Measurements from ENCODE around the gene MYO9A. TPM values are rescaled to one million over a fixed set of nuclear protein-coding genes. Genes with fewer than 3 reads are reported as not detected.

Gene MYO9A
- total RNA-seq, 1 donor from 2014 or later, result 50.6 TPM

- POLR2A ChIA-PET, result no interaction called here
- no peaks in the 10 kb centered on the region for H3K9me3 Mint-ChIP-seq
- no peak for ATAC-seq (ENCODE audit: low read depth)
Measured at GRCh38 chr15:71800835-71801745, 316.9 kb downstream of the MYO9A start.

GRCh38 chr15:71800190-71800589 is 317.8 kb downstream of the MYO9A start:
- DNase-seq (no peak), ATAC-seq (ENCODE audit: low read depth) (no peak)
- TF ChIP-seq CTCF (IDR thresholded peaks at IDR 0.05), result no peak
- intact Hi-C loops (cut with micrococcal nuclease), result no loop called here
- no peak overlapping the region for H3K27ac Mint-ChIP-seq
- H3K27me3 Mint-ChIP-seq, result peaks cover 15% of the 10 kb centered on the region
- H3K4me3 Mint-ChIP-seq, result no peak overlapping the region
- H3K36me3 Mint-ChIP-seq (ENCODE audit: low read depth), result no peaks in the 10 kb centered on the region
- CTCF ChIA-PET, result no interaction called here
- H3K9me3 Mint-ChIP-seq, result no peaks in the 10 kb centered on the region
- POLR2A ChIA-PET, result no interaction called here
- peaks cover 2% of the 10 kb centered on the region for H3K4me1 Mint-ChIP-seq

More at GRCh38 chr15:71800835-71801745, 316.9 kb downstream of the MYO9A start:
- no peaks in the 10 kb centered on the region for H3K36me3 Mint-ChIP-seq (ENCODE audit: low read depth)
- H3K27ac Mint-ChIP-seq, result no peak overlapping the region
- H3K27me3 Mint-ChIP-seq, result peaks cover 15% of the 10 kb centered on the region
- peaks cover 2% of the 10 kb centered on the region for H3K4me1 Mint-ChIP-seq
- TF ChIP-seq CTCF (IDR thresholded peaks at IDR 0.05), result no peak
- no peak for DNase-seq
- CTCF ChIA-PET, result interaction anchor here (1.0 to 1.3 kb wide), 2 partner anchors 57 to 356 kb away, joined by 5 to 6 read pairs; no protein-coding TSS in a partner anchor
- no peak overlapping the region for H3K4me3 Mint-ChIP-seq
- intact Hi-C loops (cut with micrococcal nuclease), result loop anchor here (1.0 kb wide), 1 partner anchor 57 kb away; no protein-coding TSS in a partner anchor

GRCh38 chr15:71798641-71799040 is 319.3 kb downstream of the MYO9A start:
- intact Hi-C loops (cut with micrococcal nuclease), result no loop called here
- H3K27ac Mint-ChIP-seq, result no peak overlapping the region
- DNase-seq, result no peak
- no peaks in the 10 kb centered on the region for H3K4me1 Mint-ChIP-seq
- no peak overlapping the region for H3K4me3 Mint-ChIP-seq
- peaks cover 15% of the 10 kb centered on the region for H3K27me3 Mint-ChIP-seq
- no peak for ATAC-seq (ENCODE audit: low read depth)
- ChIA-PET CTCF (no interaction called here), POLR2A (no interaction called here)
- TF ChIP-seq CTCF (IDR thresholded peaks at IDR 0.05), result no peak
- no peaks in the 10 kb centered on the region for H3K9me3 Mint-ChIP-seq
- H3K36me3 Mint-ChIP-seq (ENCODE audit: low read depth), result no peaks in the 10 kb centered on the region

- ChIA-PET CTCF (no interaction called here), POLR2A (no interaction called here)
- H3K27ac Mint-ChIP-seq, result no peak overlapping the region
- peaks cover 3% of the 10 kb centered on the region for H3K27me3 Mint-ChIP-seq
- DNase-seq, result no peak
- no peak overlapping the region for H3K4me3 Mint-ChIP-seq
- ATAC-seq (ENCODE audit: low read depth), result no peak
- no peaks in the 10 kb centered on the region for H3K36me3 Mint-ChIP-seq (ENCODE audit: low read depth)
- TF ChIP-seq CTCF (IDR thresholded peaks at IDR 0.05), result no peak
- intact Hi-C loops (cut with micrococcal nuclease), result no loop called here
- no peaks in the 10 kb centered on the region for H3K4me1 Mint-ChIP-seq
- H3K9me3 Mint-ChIP-seq, result no peaks in the 10 kb centered on the region
Measured at GRCh38 chr15:71792521-71792920, 325.4 kb downstream of the MYO9A start.

GRCh38 chr15:71791975-71792374 is 326.0 kb downstream of the MYO9A start:
- Mint-ChIP-seq H3K27me3 (peaks cover 3% of the 10 kb centered on the region), H3K36me3 (ENCODE audit: low read depth) (no peaks in the 10 kb centered on the region), H3K9me3 (no peaks in the 10 kb centered on the region), H3K27ac (no peak overlapping the region), H3K4me3 (no peak overlapping the region), H3K4me1 (no peaks in the 10 kb centered on the region)
- intact Hi-C loops (cut with micrococcal nuclease), result no loop called here
- POLR2A ChIA-PET, result no interaction called here
- ATAC-seq (ENCODE audit: low read depth) (no peak), DNase-seq (no peak)
- CTCF ChIA-PET, result no interaction called here
- TF ChIP-seq CTCF (IDR thresholded peaks at IDR 0.05), result no peak
